ENCODE measurements around the gene CD300LG. TPM values are rescaled to one million over a fixed set of nuclear protein-coding genes. Genes with fewer than 3 reads are reported as not detected.
A peak's percentile ranks its signal among the peaks of the same experiment; 100 is the strongest.

CD300LG gene
- total and polyA plus RNA-seq, 2 experiments from 2014 or later: not detected

GRCh38 chr17:43907425-43907981 is 60.5 kb downstream of the CD300LG start, which contains the start of gene MPP2:
Gene MPP2 (minus strand): TSS chr17:43907536. CDS start chr17:43904460, 3,076 bp downstream.
- Histone ChIP-seq H3K79me2 (no peaks in the 10 kb centered on the region), H3K4me2 (peak within 1 kb of the TSS; percentile 98), H2AFZ (peak within 1 kb of the TSS; percentile 81), H3K27ac (peak within 1 kb of the TSS; percentile 92), H3K27me3 (peaks cover 46% of the 10 kb centered on the region), H3K4me1 (ENCODE audit: insufficient read depth) (peaks cover 11% of the 10 kb centered on the region), H3K36me3 (replicated peaks; ENCODE audit: insufficient read depth, low read depth) (no peaks in the 10 kb centered on the region), H3K9me2 (replicated peaks; ENCODE audit: insufficient read depth) (no peaks in the 10 kb centered on the region), H4K20me1 (ENCODE audit: insufficient read depth, poor library complexity, severe bottlenecking) (no peaks in the 10 kb centered on the region), H3K9me3 (ENCODE audit: low read depth) (no peaks in the 10 kb centered on the region), H3K4me3 (peak within 1 kb of the TSS; percentile 87)
- DNase-seq (ENCODE audit: low spot score): peak; percentile 89
- TF ChIP-seq CTCF (IDR thresholded peaks at IDR 0.05; ENCODE audit: poor library complexity): no peak
- TF ChIP-seq EZH2phosphoT487 (IDR thresholded peaks at IDR 0.05; ENCODE audit: low read depth, severe bottlenecking, unreplicated experiment): no peak
- no peak for TF ChIP-seq EZH2 (IDR thresholded peaks at IDR 0.05; ENCODE audit: borderline replicate concordance)
- WGBS (ENCODE audit: low lambda C conversion rate, missing lambda C conversion rate): under 1% methylated on average over 32 of the region's 36 CpGs

GRCh38 chr17:43907998-43908721 is 61.2 kb downstream of the CD300LG start:
- DNase-seq (ENCODE audit: low spot score): peak; percentile 72
- Histone ChIP-seq H3K9me3 (ENCODE audit: low read depth) (no peaks in the 10 kb centered on the region), H4K20me1 (ENCODE audit: insufficient read depth, poor library complexity, severe bottlenecking) (no peaks in the 10 kb centered on the region), H2AFZ (peak overlapping the region; percentile 81), H3K27ac (peak overlapping the region; percentile 92), H3K79me2 (no peaks in the 10 kb centered on the region), H3K36me3 (replicated peaks; ENCODE audit: insufficient read depth, low read depth) (no peaks in the 10 kb centered on the region), H3K27me3 (peaks cover 49% of the 10 kb centered on the region), H3K4me2 (peak overlapping the region; percentile 98), H3K9me2 (replicated peaks; ENCODE audit: insufficient read depth) (no peaks in the 10 kb centered on the region), H3K4me1 (ENCODE audit: insufficient read depth) (peaks cover 11% of the 10 kb centered on the region), H3K4me3 (peak overlapping the region; percentile 87)
- no peak for TF ChIP-seq CTCF (IDR thresholded peaks at IDR 0.05; ENCODE audit: poor library complexity)
- no peak for TF ChIP-seq EZH2phosphoT487 (IDR thresholded peaks at IDR 0.05; ENCODE audit: low read depth, severe bottlenecking, unreplicated experiment)
- TF ChIP-seq EZH2 (IDR thresholded peaks at IDR 0.05; ENCODE audit: borderline replicate concordance): no peak
- WGBS (ENCODE audit: low lambda C conversion rate, missing lambda C conversion rate): 9% methylated on average over 26 of the region's 26 CpGs

GRCh38 chr17:43909537-43910231 is 62.7 kb downstream of the CD300LG start:
- no peaks in the 10 kb centered on the region for H3K9me3 ChIP-seq (ENCODE audit: low read depth)
- no peaks in the 10 kb centered on the region for H4K20me1 ChIP-seq (ENCODE audit: insufficient read depth, poor library complexity, severe bottlenecking)
- TF ChIP-seq EZH2 (IDR thresholded peaks at IDR 0.05; ENCODE audit: borderline replicate concordance): no peak
- no peak for TF ChIP-seq EZH2phosphoT487 (IDR thresholded peaks at IDR 0.05; ENCODE audit: low read depth, severe bottlenecking, unreplicated experiment)
- TF ChIP-seq CTCF (IDR thresholded peaks at IDR 0.05; ENCODE audit: poor library complexity): no peak
- 61% methylated on average over 7 of the region's 7 CpGs for WGBS (ENCODE audit: low lambda C conversion rate, missing lambda C conversion rate)
- H3K27ac ChIP-seq: no peak overlapping the region
- H3K4me3 ChIP-seq: no peak overlapping the region
- peaks cover 45% of the 10 kb centered on the region for H3K27me3 ChIP-seq
- no peaks in the 10 kb centered on the region for H3K79me2 ChIP-seq
- H3K9me2 ChIP-seq (replicated peaks; ENCODE audit: insufficient read depth): no peaks in the 10 kb centered on the region
- DNase-seq (ENCODE audit: low spot score): no peak
- no peak overlapping the region for H3K4me2 ChIP-seq
- no peak overlapping the region for H2AFZ ChIP-seq
- peaks cover 11% of the 10 kb centered on the region for H3K4me1 ChIP-seq (ENCODE audit: insufficient read depth)
- no peaks in the 10 kb centered on the region for H3K36me3 ChIP-seq (replicated peaks; ENCODE audit: insufficient read depth, low read depth)
